ENCODE data around the gene CAPN5. TPM values are rescaled to one million over a fixed set of nuclear protein-coding genes. Genes with fewer than 3 reads are reported as not detected.
A peak's percentile ranks its signal among the peaks of the same experiment; 100 is the strongest.
"Not testable (repeated sequence)": the region's sequence is repeated elsewhere in the genome, so short reads cannot be mapped to it uniquely, and the experiment has no call there.

CAPN5 gene
- polyA plus RNA-seq (2012; ENCODE audit: insufficient read depth, insufficient read length) = 10.5 TPM

GRCh38 chr11:77066229-77067042, at the start of gene CAPN5:
Gene CAPN5 (plus strand): TSS chr11:77066971. CDS start chr11:77084887, 17,916 bp downstream.
- H3K4me3 ChIP-seq (ENCODE audit: low read length) = peak within 1 kb of the TSS; percentile 61
- DNase-seq (ENCODE audit: low read depth, low spot score) = peak; percentile 80

DNA sequence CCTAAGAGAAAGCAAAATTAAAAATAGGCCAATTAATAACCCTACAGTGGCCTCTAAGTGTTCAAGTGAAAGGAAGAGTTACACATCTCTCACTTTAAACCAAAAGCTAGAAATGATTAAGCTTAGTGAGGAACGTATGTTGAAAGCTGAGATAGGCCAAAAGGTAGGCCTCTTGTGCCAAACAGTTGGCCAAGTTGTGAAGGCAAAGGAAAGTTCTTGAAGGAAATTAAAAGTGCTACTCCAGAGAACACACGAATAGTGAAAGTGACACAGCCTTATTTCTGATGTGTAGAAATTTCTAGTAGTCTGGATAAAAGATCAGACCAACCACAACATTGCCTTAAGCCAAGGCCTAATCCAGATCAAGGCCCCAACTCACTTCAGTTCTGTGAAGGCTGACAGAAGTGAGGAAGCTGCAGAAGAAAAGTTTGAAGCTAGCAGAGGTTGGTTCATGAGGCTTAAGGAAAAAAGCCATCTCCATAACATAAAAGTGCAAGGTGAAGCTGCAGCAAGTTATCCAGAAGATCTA, 48.3 kb upstream of the CAPN5 start:
- H3K4me3 ChIP-seq (ENCODE audit: low read length) = not testable (repeated sequence)
- peak; percentile 35 for DNase-seq (ENCODE audit: low read depth, low spot score)

GRCh38 chr11:77019976-77020595, 46.7 kb upstream of the CAPN5 start:
- H3K4me3 ChIP-seq (ENCODE audit: low read length) = no peak overlapping the region
- DNase-seq (ENCODE audit: low read depth, low spot score) = no peak

DNA sequence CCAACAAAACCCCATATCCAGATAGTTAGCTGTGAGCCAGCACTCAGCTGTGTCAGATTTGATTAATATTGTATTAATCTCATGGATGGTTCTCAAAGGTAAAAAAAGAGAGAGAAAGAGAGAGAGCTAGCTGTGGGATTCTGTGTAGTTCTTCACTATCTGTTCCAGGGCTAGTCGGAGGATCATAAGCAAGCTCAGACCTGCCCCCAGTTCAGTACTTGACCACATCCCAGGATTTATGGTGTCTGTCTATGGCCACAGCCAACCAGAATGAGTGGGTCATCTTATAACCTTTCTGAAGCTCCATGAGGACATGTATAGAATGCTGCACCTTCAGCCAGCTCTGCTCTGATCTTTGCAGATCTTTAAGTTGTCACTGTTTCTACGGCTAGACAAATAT, 46.0 kb upstream of the CAPN5 start:
- no peak for DNase-seq (ENCODE audit: low read depth, low spot score)

GRCh38 chr11:77024745-77025144, 42.0 kb upstream of the CAPN5 start:
- H3K4me3 ChIP-seq (ENCODE audit: low read length) = no peak overlapping the region
- no peak for DNase-seq (ENCODE audit: low read depth, low spot score)

More for the DNA sequence above, 46.0 kb upstream of the CAPN5 start:
- no peak overlapping the region for H3K4me3 ChIP-seq (ENCODE audit: low read length)

- H3K4me3 ChIP-seq (ENCODE audit: low read length) = no peak overlapping the region
- DNase-seq (ENCODE audit: low read depth, low spot score) = no peak
Measured at GRCh38 chr11:77026221-77026620, 40.5 kb upstream of the CAPN5 start.

DNA sequence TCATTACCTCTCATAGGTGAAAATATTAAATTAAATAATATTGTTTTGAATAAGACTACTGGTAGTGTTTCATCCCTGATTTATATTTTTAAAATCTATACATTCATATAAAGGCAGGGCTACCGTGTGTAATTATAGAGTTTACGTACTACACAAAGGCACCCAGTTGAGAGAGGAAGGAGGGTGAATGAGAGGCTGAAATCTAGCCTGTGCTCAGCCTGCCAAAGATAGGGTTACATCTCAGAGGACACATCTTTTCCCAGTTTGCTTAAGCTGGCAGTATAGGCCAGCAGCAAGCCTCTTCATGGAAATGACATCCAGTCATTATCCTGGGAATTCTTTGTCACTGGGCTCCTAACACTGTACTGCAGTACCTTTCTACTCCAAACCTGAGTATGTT, 40.0 kb upstream of the CAPN5 start:
- no peak for DNase-seq (ENCODE audit: low read depth, low spot score)
- H3K4me3 ChIP-seq (ENCODE audit: low read length) = no peak overlapping the region

DNA sequence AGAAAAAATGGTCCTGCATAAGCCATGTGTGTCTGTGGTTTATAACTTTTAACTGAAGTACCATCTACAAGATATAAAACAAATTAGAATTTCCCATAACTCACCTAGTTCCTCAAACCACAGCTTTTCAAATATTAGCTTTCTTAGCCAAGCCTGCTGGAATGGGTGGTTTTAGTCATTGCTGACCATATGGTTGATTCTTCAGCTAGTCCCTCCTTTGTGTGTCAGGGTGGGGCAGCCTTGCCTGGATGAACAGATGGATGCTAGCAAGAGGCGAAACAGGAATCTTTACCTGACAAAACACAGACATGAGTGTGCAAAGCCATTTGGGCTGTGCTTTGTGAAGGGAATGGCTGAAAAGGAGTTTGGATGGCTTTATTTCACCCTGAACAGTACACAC, 39.5 kb upstream of the CAPN5 start:
- no peak for DNase-seq (ENCODE audit: low read depth, low spot score)
- no peak overlapping the region for H3K4me3 ChIP-seq (ENCODE audit: low read length)

DNA sequence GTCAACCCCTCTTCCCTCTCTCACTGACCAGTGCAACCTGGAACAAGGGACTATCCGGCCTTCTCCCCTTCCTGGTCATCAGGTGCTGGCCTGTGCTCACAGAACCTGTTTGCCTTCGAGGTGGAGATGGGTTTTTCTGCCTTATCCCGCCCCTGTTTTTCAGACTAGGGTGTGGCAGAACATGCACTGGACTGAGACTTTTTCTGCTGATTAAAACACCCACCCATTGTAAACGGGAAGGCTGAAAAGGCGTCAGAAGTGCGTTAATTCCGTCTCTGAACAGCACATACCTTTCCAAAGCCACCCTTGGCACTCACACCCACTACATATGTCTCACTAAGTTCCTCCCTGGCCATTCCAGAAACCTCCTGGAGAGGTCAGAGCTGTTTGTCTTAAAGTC, 36.9 kb upstream of the CAPN5 start:
- DNase-seq (ENCODE audit: low read depth, low spot score) = no peak
- H3K4me3 ChIP-seq (ENCODE audit: low read length) = no peak overlapping the region

DNA sequence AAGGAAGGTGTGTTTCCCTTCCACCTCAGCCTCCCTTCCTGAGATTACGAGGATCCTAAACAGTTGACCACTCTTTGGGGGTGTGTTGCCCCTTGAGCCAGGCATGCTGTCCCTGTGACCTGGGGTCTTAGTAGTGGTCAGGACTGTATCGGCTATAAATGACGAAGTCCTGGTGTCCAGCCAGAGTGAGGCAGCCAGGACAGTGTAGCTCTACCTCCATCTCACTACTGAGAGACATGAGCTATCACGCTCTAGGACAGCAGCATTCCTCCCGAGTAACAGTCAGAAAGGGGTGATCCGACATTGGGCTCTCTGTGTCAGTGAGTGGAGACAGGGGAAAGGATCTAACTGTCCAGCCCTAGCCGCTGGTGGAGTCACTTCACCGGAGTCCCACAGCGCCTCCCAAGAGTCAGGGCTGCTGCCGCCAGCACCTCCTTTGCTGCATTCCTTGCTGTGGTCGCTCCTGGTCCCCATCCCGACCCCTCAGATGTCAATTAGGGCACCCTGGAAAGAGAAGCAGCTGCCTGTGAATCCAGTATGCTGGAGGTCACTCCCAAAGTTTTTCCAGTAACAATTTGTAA, 35.8 kb upstream of the CAPN5 start:
- H3K4me3 ChIP-seq (ENCODE audit: low read length) = no peak overlapping the region
- no peak for DNase-seq (ENCODE audit: low read depth, low spot score)

- DNase-seq (ENCODE audit: low read depth, low spot score) = no peak
- no peak overlapping the region for H3K4me3 ChIP-seq (ENCODE audit: low read length)
Measured at GRCh38 chr11:77031599-77031998, 35.2 kb upstream of the CAPN5 start.

GRCh38 chr11:77035039-77035438, 31.7 kb upstream of the CAPN5 start:
- DNase-seq (ENCODE audit: low read depth, low spot score) = no peak
- no peak overlapping the region for H3K4me3 ChIP-seq (ENCODE audit: low read length)

DNA sequence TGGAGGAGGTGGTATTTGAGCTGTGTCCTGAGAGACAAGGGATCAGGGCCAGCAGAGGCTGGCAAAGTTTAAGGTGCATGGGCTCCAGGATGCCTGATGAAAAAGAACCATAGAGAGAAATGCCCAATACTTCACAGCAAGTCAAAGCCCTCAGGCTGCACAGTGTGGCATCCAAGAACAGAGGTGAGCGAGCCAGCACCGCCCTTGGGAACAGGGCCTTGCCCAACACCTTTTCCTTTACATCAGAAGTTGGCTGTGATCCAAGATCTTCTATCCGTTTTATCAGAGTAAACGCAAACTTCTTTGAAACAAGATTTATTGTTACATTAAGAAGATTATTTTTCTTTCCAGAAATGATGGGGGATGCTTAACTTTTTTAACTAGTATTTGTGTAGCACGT, 31.2 kb upstream of the CAPN5 start:
- no peak overlapping the region for H3K4me3 ChIP-seq (ENCODE audit: low read length)
- no peak for DNase-seq (ENCODE audit: low read depth, low spot score)

GRCh38 chr11:77036398-77036797, 30.4 kb upstream of the CAPN5 start:
- DNase-seq (ENCODE audit: low read depth, low spot score) = no peak
- H3K4me3 ChIP-seq (ENCODE audit: low read length) = no peak overlapping the region

GRCh38 chr11:77037057-77037456, 29.7 kb upstream of the CAPN5 start:
- DNase-seq (ENCODE audit: low read depth, low spot score) = no peak
- H3K4me3 ChIP-seq (ENCODE audit: low read length) = no peak overlapping the region

- DNase-seq (ENCODE audit: low read depth, low spot score) = no peak
- no peak overlapping the region for H3K4me3 ChIP-seq (ENCODE audit: low read length)
Measured at GRCh38 chr11:77038029-77038824, 28.5 kb upstream of the CAPN5 start.

DNA sequence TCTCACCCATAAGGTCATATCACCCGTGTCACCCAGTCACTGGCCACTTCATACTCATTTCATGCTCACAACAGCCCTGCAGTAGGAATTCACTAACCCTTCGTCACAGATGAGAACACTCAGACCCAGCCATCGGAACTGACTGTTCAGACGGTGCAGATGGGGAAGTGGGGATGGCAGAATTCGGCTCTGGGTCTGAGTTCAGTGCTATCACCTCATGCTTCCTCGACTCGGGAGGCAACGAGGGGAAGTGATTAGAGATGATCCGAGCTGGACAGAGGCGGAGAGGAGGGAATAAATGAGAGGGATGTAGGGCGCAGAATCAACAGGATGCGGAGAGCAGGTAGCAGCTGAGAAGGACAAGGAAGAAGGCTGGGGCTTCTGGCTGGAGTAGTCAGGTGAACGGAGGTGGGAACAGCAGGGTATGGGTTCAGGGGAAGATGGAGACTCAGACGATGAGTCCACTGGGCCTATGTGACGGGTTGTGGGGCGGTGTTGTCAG, 27.9 kb upstream of the CAPN5 start:
- H3K4me3 ChIP-seq (ENCODE audit: low read length) = no peak overlapping the region
- DNase-seq (ENCODE audit: low read depth, low spot score) = no peak

DNA sequence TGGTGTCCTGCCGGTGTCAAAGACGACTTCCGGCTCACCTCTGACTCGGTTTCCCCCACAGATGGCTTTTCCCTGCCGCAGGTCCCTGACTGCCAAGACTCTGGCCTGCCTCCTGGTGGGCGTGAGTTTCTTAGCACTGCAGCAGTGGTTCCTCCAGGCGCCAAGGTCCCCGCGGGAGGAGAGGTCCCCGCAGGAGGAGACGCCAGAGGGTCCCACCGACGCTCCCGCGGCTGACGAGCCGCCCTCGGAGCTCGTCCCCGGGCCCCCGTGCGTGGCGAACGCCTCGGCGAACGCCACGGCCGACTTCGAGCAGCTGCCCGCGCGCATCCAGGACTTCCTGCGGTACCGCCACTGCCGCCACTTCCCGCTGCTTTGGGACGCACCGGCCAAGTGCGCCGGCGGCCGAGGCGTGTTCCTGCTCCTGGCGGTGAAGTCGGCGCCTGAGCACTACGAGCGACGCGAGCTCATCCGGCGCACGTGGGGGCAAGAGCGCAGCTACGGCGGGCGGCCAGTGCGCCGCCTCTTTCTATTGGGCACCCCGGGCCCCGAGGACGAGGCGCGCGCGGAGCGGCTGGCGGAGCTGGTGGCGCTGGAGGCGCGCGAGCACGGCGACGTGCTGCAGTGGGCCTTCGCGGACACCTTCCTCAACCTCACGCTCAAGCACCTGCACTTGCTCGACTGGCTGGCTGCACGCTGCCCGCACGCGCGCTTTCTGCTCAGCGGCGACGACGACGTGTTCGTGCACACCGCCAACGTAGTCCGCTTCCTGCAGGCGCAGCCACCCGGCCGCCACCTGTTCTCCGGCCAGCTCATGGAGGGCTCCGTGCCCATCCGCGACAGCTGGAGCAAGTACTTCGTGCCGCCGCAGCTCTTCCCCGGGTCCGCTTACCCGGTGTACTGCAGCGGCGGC, 27.0 kb upstream of the CAPN5 start:
- DNase-seq (ENCODE audit: low read depth, low spot score) = no peak
- H3K4me3 ChIP-seq (ENCODE audit: low read length) = no peak overlapping the region

Measured in Jurkat, Clone E6-1 (cell line).